HG03521 (cell line): ENCODE results near the gene FOXO4.
A peak's percentile ranks its signal among the peaks of the same experiment; 100 is the strongest.
"Not testable (repeated sequence)": the region's sequence is repeated elsewhere in the genome, so short reads cannot be mapped to it uniquely, and the experiment has no call there.

Experiments used
- ATAC-seq: cut with Tn5 transposase; IDR thresholded peaks from one replicate; pipeline ENCODE4 v1.9.1; 2021; ENCODE audit warnings: mild to moderate bottlenecking, moderate library complexity; ENCODE audit not compliant: unreplicated experiment

Gene FOXO4

DNA sequence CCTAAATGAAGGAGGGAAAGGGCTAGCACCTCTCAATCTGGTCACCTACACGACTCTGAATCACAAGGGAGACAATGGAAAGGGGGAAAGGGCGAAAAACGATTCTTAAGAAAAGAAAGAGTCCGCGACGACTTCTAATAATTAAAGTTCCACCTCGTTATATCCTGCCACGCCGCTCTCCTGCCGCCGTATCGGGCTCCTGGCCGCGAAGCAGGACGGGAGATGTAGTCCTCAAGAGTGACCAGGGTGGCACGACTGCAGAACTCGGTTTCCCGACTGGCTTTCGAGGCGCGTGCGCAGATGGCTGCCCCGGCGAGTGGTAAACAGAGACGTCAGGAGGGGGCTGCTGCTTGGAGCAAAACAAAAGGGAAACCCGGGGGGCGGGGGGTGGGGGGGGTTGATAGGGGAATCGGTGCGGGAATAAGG, at the start of gene FOXO4:
TSS of gene FOXO4 (plus strand) at position 297 of the 426 bp plus-strand sequence. CDS start 678 bp downstream, outside the sequence.
- peak; percentile 95 for ATAC-seq

DNA sequence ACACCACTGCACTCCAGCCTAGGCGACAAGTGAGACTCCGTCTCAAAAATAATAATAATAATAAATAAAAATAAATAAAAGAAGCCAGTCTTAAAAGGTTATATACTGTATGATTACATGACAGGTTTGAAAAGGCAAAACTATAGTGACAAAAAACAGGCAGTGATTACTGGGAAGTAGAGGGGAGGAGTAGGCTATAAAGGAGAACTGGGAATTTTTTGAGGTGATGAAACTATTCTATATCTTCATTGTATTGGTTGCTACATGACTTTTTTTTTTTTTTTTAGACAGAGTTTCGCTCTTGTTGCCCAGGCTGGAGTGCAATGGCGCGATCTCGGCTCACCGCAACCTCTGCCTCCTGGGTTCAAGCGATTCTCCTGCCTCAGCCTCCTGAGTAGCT, 47.8 kb upstream of the FOXO4 start:
- not testable (repeated sequence) for ATAC-seq

DNA sequence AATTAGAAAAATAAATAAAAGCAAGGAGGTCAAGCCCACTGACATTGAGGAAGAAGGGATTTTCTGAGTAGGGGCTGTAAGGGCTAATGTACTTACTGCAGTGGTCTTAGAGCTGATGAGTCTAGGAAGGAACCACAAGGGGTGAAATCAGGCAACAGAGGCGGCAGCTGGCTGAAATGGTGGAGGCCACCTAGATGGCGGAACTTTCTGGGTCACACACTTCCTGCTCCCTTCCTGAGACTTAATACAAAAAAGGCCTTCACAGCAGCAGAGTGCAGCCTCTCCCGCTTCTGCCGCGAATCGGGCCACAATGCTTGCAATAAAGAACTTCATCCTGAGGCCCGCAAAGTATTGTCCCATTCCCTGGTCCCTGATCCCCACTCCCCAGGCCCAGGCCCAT, 42.9 kb upstream of the FOXO4 start:
- peak; percentile 20 for ATAC-seq

DNA sequence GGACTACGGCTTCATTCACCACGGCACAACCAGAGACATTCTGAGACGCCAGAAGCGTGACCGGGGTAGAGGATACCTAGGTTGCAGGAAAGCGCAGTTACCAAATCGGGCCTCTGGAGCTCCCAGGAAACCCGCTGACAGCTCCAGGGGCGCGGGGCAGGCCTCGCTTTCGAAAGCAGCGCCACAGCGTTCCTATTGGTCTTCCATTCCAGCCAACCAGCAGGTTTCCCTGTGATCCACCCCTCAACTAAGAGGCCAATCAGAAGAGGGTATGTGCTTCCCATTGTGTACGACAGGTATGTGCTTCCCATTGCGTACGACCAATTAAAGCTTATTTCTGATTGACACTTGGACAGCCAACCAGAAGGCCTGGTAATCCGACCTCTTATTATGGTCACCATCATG, 42.4 kb upstream of the FOXO4 start:
- ATAC-seq: peak; percentile 93

DNA sequence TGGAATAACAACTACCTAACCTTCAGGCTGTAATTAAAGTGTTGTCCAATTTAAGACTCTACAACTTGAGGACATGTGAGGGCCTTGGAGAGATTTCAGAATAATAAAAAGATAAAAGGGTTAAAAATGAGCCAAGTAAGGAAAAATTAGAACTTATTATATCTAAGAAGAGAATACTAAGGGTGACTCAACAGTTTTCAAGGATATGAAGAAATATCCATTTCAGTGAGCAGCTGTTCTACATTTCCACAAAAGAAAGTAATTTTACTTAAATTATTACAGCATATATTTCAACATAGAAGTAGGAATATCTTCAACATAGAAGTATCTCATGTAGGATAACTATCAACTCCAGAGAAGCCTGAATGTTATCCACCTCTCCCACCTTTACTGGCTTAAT, 38.8 kb upstream of the FOXO4 start:
- no peak for ATAC-seq

DNA sequence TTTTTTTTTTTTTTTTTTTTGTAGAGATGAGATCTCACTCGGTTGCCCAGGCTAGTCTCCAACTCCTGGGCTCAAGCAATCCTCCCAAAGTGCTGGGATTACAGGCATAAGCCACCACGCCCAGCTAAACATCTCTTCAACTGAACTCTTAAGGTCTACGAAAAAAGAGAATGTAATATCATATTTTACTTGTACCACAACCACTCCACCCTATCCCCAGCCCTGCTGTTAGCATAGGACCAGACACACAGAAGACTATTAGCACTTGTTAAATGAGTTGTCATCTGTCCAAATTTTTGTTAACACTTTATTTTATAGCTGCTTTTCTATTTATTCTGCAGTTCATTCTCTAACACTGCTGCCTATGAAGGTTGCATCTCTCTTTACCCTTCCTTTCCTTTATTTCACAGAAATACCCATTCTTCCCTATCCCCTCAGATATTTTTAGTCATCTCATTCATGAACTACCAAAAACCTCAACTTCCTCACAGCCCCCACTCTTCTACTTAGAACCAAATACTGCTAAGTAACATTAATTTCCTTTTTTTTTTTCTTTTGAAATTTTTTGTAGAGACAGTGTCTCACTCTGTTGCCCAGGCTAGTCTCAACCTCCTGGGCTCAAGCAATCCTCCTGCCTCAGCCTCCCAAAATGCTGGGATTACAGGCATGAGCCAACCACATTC, 37.7 kb upstream of the FOXO4 start:
- no peak for ATAC-seq

DNA sequence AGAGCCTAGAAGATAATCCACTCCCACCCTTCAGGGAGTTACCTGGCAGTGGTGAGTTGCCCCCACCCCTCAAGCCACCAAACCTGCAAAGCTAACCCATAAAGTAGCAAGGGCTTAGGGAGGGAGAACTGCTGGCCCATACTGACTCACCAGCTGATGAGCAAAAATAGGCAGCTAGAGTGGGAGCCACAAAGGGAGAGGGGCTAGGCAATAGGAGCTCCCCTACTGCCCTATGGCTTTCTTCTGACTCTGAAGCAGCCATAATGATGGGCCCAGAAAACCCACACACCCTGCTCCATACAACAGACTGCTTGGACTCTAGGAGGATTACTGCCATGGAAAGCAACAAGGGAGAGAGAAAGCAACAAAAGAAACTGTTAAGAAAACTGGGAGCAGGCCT, 35.5 kb upstream of the FOXO4 start:
- ATAC-seq: no peak

DNA sequence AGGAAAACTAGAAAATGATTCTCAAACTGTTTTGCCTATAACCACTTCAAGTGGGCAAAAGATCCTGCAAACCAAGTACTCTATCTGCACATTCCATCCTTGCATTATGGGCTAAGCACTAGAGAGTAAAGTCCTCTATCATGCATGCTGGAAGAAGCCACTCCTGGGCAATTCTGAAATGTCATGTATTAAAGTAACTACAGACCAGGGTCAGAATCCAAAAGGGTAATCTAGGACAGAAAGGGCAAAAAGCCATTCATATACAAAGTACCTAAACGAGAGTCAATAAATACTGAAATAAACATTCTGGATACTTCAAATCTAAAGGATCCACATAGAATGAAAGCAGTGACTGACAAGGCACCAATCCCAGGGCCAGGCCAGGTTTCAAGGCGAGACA, 28.6 kb upstream of the FOXO4 start:
- ATAC-seq: no peak

- no peak for ATAC-seq
Observed at GRCh38 chrX:71067712-71068043, 28.0 kb upstream of the FOXO4 start.

GRCh38 chrX:71068044-71068918, 27.4 kb upstream of the FOXO4 start, which contains the start of gene SNX12:
TSS of gene SNX12 (minus strand) at chrX:71068334. CDS start at chrX:71068306, 28 bp downstream.
- peak; percentile 96 for ATAC-seq

DNA sequence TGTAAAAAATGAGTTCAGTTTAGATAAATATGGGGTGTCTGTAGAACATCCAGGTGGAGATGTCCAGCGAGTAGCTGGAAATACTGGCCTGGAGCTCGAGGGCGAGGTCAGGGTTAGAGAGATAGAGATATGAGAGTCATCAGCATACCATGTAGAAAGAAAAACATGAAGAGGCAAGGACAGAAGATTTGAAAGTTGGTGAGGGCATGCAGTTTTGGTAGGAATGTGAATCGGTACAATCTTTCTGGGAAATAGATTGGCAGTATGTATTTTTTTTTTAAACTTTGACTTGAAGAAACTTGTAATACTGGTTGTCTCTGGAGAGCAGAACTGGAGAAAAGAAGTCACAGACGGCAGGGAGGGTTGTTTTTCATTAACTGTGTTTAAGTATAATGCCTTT, 25.1 kb upstream of the FOXO4 start:
- ATAC-seq: no peak

DNA sequence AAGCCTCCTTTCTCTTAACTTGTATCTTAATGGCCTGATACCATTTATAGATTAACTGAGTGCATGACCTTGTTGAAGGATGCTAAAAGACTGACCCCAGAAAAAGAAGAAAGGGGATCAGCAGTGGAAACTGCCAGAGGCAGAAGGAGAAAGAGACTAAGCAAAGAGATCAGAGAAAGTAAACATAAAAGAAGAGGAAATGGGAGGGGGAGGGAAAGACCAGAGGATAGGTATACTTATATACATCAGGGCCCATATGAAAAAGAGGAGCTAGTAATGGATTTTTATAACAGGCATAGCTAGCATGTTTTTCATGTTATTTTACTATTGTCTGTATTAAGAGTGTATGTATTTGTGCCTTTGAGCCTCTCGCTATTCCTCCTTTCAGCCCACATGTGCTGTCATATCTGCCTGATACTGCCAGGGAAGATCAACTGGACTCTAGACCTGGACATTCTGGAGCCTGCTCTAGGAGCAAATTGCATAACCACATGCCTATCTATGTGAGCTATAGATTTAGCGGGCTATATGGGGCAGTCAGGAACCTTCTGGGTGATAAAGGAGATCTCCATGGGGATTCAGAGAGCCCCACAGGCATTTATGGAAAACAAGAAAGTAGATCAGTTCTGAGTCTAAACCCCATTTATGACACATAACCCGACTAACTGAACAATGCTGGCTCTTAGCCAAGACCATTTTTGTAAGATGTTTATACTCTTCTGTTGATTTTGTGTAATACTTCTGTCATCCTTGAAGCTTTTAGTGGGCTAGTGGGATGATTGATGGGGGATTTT, 14.1 kb upstream of the FOXO4 start:
- no peak for ATAC-seq

DNA sequence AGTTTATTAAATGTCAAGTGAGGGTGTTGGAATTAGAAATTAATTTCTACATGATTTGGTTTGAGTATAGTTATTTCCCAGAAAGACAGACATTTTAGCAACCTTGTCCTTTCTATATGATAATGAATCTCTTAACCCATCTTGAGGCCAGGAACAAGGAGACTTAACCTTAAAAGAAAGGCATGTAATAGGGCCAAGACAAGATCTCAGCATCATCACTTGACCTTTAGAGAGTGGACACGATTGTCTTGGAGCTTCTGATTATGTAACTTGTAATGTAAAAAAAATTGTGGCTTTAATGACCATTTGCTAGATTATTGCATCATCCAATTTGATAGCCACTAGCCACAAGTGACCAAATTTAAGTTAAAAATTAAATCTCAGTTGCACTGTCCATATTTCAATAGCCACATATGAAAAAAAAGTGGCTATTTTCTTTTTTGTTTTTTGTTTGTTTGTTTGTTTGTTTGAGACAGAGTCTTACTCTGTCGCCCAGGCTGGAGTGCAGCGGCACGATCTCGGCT, 13.5 kb upstream of the FOXO4 start:
- ATAC-seq: no peak

- no peak for ATAC-seq
Observed at GRCh38 chrX:71082822-71083221, 12.8 kb upstream of the FOXO4 start.

- no peak for ATAC-seq
Observed at GRCh38 chrX:71085900-71086299, 9.8 kb upstream of the FOXO4 start.

- no peak for ATAC-seq
Observed at GRCh38 chrX:71091263-71091662, 4.4 kb upstream of the FOXO4 start.

DNA sequence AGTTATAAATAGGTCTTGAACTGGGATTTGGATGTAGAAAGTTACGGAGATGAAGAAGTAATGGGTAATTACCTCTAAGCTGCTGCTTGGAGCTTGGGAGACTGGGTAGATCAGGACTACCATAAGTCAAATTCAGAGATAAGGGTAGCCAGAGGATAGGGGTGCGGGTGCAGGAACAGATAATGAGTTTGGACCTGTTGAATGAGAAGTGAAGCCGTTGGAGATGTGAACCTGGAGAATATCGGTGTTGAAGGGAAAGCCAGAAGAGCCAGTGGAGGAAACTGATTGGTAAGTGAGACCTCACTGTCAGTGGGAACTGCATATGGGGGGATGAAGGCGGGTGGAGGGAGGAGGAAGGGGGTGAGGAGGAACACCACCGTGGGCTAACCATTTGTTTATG, 618 bp upstream of the FOXO4 start:
- ATAC-seq: no peak

DNA sequence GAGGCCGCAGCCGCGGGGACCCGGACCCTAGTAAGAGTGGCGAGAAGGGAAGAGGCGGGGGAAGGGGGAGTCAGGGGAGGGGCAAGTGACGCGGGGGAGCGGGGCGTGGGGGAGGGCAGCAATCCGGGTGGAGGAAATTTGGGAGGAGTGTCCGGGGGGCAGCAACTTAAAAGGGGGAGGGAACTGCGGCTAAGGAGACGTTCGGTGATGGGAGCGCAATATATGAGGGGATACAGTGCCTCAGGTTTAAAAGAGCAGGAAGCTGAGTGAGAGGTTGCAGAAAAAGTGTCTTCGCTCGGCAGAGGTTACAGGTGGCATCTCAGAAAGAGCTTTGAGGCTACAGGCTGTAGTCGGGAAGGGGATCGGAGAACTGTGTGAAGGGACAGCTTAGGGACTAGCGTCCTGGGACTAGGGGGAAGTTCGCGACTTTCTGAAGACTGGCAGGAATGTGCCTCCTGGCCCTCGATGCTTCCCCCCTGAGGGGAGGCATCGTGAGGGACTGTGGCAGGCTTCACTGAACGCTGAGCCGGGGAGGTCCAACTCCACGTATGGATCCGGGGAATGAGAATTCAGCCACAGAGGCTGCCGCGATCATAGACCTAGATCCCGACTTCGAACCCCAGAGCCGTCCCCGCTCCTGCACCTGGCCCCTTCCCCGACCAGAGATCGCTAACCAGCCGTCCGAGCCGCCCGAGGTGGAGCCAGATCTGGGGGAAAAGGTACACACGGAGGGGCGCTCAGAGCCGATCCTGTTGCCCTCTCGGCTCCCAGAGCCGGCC, 519 bp downstream of the FOXO4 start:
- no peak for ATAC-seq

- no peak for ATAC-seq
Observed at GRCh38 chrX:71096760-71097032, 1.0 kb downstream of the FOXO4 start.

- no peak for ATAC-seq
Observed at GRCh38 chrX:71098302-71098701, 2.7 kb downstream of the FOXO4 start.
